Stomach (tissue), 4 donors: ENCODE results near the gene TSHR.

Experiments used
- EP300 ChIP-seq: sonication (generic); formaldehyde crosslinking; IDR thresholded peaks from one replicate; pipeline ENCODE4 v1.6.1; 2017; ENCODE audit warnings: antibody characterized with exemption
- POLR2A ChIP-seq, 4 donors: fragments of 450-650 bp; IDR thresholded peaks; one replicate each; pipeline ENCODE4 v1.6.1; 2016; ENCODE audit warnings: antibody characterized with exemption in 4 of 4, control low read depth in 2 of 4, mild to moderate bottlenecking in 1 of 4, moderate library complexity in 1 of 4
- POLR2AphosphoS5 ChIP-seq, 3 donors: sonication (generic); formaldehyde crosslinking; IDR thresholded peaks; one replicate each; pipeline ENCODE4 v1.6.1; 2016; ENCODE audit warnings: antibody characterized with exemption in 3 of 3
- TF ChIP-seq, protein P1 (sequence below), 7 experiments: fragments of 450-650 bp in 4 of 7; fragments of 200-600 bp in 3 of 7; sonication (generic) in 3 of 7; IDR thresholded peaks; one replicate each; pipeline ENCODE4 v1.5.1; 2016 to 2019; ENCODE audit warnings: antibody characterized with exemption in 7 of 7, control low read depth in 2 of 7, mild to moderate bottlenecking in 1 of 7

DNA sequence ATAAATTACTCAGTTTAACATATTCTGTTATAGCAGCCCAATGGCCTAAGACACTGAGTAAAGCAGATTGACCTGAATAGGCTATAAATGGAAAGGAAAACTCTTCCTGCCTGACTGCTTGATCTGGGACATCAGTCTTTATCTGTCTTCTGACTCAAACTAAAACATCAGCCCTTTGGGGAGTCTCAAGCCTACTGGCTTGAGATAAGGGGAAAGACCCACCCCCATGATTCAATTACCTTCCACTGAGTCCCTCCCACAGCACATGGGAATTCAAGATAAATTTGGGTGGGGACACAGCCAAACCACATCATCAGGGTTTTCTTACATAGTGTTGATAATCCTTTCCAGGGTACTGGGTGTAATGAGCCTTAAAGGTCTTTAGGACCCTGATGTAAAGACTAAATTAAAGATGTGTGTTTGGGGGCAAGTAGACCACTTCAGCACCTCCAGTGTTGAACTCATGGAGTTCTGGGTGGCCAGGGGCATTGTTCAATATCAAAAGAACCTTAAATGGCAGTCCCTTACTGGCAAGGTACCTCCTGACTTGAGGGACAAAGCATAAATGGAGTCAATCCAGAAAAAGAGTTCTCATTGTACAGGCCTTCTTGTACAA lies 67.8 kb downstream of the TSHR start:
- TF ChIP-seq, protein P1, sequence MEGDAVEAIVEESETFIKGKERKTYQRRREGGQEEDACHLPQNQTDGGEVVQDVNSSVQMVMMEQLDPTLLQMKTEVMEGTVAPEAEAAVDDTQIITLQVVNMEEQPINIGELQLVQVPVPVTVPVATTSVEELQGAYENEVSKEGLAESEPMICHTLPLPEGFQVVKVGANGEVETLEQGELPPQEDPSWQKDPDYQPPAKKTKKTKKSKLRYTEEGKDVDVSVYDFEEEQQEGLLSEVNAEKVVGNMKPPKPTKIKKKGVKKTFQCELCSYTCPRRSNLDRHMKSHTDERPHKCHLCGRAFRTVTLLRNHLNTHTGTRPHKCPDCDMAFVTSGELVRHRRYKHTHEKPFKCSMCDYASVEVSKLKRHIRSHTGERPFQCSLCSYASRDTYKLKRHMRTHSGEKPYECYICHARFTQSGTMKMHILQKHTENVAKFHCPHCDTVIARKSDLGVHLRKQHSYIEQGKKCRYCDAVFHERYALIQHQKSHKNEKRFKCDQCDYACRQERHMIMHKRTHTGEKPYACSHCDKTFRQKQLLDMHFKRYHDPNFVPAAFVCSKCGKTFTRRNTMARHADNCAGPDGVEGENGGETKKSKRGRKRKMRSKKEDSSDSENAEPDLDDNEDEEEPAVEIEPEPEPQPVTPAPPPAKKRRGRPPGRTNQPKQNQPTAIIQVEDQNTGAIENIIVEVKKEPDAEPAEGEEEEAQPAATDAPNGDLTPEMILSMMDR (IDR thresholded peaks at IDR 0.05): no peak
- TF ChIP-seq POLR2A (IDR thresholded peaks at IDR 0.05): no peak
- TF ChIP-seq POLR2AphosphoS5 (IDR thresholded peaks at IDR 0.05): no peak
- no peak for TF ChIP-seq EP300
